Left ventricle myocardium inferior (tissue), 1 donor: Measurements from ENCODE around the gene UQCR11. TPM values are rescaled to one million over a fixed set of nuclear protein-coding genes. Genes with fewer than 3 reads are reported as not detected.

Source experiments
- DNase-seq: peaks from one replicate; pipeline ENCODE4 v3.0.0-alpha.2; 2020
- H3K27ac ChIP-seq: fragments of 200-600 bp; replicated peaks from 2 replicates; pipeline ENCODE4 v1.8.0; 2021
- H3K27me3 ChIP-seq: fragments of 200-600 bp; 2 replicates; pipeline ENCODE4 v1.8.0; 2021; ENCODE audit warnings: low read depth
- H3K36me3 ChIP-seq: fragments of 200-600 bp; 2 replicates; pipeline ENCODE4 v1.8.0; 2021
- H3K4me1 ChIP-seq: fragments of 200-600 bp; 2 replicates; pipeline ENCODE4 v1.8.0; 2021
- H3K4me3 ChIP-seq: fragments of 200-600 bp; 2 replicates; pipeline ENCODE4 v1.8.0; 2021; ENCODE audit warnings: mild to moderate bottlenecking, moderate library complexity
- H3K9me3 ChIP-seq: fragments of 200-600 bp; replicated peaks from 2 replicates; pipeline ENCODE4 v1.8.0; 2021
- intact Hi-C: fragments of 100-400 bp; cut with micrococcal nuclease; formaldehyde crosslinking; loops from one replicate; pipeline ENCODE4 v1.11.0; 2022
- total RNA-seq: library from RNA; stranded (reverse); fragmentation: NEBNext Ultra II Directional; extraction: Animal tissue kit (Norgen Biotek cat#: 25700); gene quantifications from one replicate; pipeline ENCODE4 v1.2.1, GENCODE V29; 2021
- TF ChIP-seq, protein P1 (sequence below): fragments of 200-600 bp; IDR thresholded peaks from 2 replicates; pipeline ENCODE4 v1.8.0; 2021; ENCODE audit warnings: antibody characterized with exemption, mild to moderate bottlenecking, borderline replicate concordance
- donor health status: DM: no; HTN: yes; CAD: no; lungs with severe emphysema.

Gene UQCR11
- total RNA-seq, 1 donor from 2014 or later: 942 TPM

DNA sequence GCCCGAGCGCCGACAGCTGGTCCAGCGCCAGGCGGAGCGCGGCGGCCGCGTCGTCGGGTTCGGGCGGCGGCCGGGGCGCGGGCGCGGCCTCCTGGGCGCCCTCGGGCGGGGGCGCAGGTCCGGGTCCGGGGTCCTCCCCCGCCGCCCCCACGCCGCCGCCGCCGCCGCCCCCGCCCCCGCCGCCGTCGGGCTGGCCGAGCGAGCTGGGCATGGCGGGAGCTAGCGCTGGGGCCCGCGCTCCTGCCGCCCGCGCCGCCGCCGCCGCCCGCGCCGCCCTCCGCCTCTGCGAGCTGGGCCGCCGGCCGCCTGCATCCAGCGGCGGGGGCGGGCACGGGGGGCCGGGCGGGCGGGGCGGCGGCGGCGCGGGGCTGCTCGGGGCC lies 37.4 kb downstream of the UQCR11 start:
- TF ChIP-seq, protein P1, sequence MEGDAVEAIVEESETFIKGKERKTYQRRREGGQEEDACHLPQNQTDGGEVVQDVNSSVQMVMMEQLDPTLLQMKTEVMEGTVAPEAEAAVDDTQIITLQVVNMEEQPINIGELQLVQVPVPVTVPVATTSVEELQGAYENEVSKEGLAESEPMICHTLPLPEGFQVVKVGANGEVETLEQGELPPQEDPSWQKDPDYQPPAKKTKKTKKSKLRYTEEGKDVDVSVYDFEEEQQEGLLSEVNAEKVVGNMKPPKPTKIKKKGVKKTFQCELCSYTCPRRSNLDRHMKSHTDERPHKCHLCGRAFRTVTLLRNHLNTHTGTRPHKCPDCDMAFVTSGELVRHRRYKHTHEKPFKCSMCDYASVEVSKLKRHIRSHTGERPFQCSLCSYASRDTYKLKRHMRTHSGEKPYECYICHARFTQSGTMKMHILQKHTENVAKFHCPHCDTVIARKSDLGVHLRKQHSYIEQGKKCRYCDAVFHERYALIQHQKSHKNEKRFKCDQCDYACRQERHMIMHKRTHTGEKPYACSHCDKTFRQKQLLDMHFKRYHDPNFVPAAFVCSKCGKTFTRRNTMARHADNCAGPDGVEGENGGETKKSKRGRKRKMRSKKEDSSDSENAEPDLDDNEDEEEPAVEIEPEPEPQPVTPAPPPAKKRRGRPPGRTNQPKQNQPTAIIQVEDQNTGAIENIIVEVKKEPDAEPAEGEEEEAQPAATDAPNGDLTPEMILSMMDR: no peak
- intact Hi-C loops: no loop called here
- peak overlapping the region; percentile 84 for H3K4me3 ChIP-seq

DNA sequence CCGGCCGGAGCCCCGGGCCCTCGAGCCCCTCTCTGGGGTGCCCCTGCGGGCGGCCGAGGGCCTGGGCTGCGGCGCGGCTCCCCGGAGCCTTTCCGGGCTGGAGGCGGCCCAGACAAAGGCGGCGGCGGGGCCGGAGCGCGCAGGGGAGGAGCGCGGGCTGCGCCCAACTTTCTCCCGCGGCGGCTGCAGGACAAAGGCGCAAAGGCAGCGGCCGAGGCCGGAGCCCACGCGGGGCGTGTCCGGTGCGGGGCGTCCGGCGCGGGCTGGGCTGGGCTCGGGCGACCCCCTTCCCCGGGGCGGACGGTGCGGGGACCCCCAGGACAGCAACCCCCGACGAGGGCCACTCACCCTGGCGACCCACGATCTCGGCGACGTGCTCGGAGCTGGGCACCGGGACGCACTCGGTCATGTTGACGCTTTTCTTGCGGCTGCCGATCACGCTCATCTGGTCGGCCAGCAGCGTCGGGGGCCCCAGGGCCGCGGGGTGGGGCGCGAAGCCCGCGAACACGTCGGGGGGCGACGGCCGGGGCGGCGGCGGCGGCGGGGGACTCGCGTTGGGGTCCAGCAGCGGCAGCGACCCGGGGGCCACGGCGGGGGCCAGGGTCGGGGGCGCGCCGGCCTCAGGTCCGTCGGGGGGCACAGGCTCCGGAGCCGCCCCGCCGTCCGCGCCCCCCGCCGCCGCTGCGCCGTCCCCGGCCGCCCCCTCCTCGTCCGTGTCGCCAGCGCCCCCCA lies 38.0 kb downstream of the UQCR11 start:
- TF ChIP-seq, protein P1: no peak
- DNase-seq: peak; percentile 47
- intact Hi-C loops: no loop called here

More for the DNA sequence above, 37.4 kb downstream of the UQCR11 start:
- Histone ChIP-seq H3K27ac (no peak overlapping the region), H3K4me1 (peaks cover 25% of the 10 kb centered on the region), H3K36me3 (no peaks in the 10 kb centered on the region), H3K9me3 (no peaks in the 10 kb centered on the region), H3K27me3 (no peaks in the 10 kb centered on the region)
- DNase-seq: no peak

DNA sequence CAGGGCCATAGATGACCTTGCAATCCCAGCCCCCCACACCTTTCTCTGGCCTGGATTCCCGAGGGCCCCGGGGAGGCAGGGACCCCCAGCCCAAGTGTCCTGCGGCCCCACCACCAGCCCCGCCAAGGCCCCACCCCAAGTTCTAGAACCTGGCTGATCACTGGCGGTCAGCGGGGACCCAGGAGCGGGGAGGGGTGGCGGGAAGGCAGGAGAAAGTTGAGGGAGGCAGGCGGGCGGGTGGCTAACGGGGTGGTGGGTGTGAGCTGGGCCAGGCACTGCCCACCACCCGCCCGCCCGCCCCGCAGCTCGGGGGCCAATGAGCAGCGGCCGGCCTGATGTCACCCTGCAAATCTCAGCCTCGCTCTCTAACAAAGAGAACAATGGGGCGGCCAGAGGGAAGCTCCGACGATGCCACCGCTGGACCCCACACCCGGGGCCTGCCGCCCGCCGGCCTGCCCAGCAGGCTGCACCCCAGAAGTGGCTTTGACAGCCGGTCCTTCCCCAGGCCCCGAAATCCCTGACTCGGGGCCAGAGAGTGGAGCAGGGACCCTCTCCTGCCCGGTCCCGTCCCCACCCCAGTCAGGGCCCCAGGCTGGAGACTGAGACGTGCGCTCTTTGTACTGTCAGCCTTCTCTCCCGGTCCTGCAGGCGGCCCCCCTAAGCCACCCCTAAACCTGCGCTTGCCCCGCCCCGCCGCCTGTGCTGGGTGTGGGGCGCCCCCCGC lies 38.7 kb downstream of the UQCR11 start:
- intact Hi-C loops: no loop called here
- peak; percentile 68 for DNase-seq
- no peaks in the 10 kb centered on the region for H3K36me3 ChIP-seq

More for the DNA sequence above, 38.0 kb downstream of the UQCR11 start:
- no peaks in the 10 kb centered on the region for H3K9me3 ChIP-seq
- peaks cover 25% of the 10 kb centered on the region for H3K4me1 ChIP-seq
- H3K36me3 ChIP-seq: no peaks in the 10 kb centered on the region
- H3K4me3 ChIP-seq: peak overlapping the region; percentile 84
- H3K27ac ChIP-seq: peak overlapping the region; percentile 87
- no peaks in the 10 kb centered on the region for H3K27me3 ChIP-seq

DNA sequence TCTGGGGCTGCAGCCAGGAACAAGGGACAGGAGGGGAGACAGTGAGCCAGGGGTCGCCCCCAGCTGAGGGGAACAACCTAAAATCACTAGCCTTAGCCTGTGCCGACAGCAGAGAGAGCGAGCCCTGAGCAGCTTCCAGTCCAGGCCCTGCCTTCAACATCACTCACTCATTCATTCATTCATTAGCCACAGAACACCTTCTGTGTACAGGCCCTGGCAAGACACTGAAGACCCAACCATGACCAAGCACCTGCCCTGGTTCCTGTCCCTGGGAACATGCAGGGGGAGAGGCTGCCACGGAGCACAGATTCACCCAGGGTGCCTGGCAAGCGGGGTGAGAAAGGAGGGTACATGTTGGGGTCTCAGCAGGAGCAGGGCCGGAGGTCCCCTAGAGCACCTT lies 42.0 kb downstream of the UQCR11 start:
- DNase-seq: no peak
- intact Hi-C loops: no loop called here
- no peaks in the 10 kb centered on the region for H3K27me3 ChIP-seq
- no peak overlapping the region for H3K27ac ChIP-seq
- TF ChIP-seq, protein P1: no peak
- no peaks in the 10 kb centered on the region for H3K36me3 ChIP-seq
- no peak overlapping the region for H3K4me3 ChIP-seq
- H3K4me1 ChIP-seq: peaks cover 31% of the 10 kb centered on the region
- no peaks in the 10 kb centered on the region for H3K9me3 ChIP-seq

More for the DNA sequence above, 38.7 kb downstream of the UQCR11 start:
- Histone ChIP-seq H3K9me3 (no peaks in the 10 kb centered on the region), H3K27ac (peak overlapping the region; percentile 87), H3K27me3 (no peaks in the 10 kb centered on the region), H3K4me1 (peaks cover 25% of the 10 kb centered on the region), H3K4me3 (peak overlapping the region; percentile 84)
- TF ChIP-seq, protein P1: no peak

DNA sequence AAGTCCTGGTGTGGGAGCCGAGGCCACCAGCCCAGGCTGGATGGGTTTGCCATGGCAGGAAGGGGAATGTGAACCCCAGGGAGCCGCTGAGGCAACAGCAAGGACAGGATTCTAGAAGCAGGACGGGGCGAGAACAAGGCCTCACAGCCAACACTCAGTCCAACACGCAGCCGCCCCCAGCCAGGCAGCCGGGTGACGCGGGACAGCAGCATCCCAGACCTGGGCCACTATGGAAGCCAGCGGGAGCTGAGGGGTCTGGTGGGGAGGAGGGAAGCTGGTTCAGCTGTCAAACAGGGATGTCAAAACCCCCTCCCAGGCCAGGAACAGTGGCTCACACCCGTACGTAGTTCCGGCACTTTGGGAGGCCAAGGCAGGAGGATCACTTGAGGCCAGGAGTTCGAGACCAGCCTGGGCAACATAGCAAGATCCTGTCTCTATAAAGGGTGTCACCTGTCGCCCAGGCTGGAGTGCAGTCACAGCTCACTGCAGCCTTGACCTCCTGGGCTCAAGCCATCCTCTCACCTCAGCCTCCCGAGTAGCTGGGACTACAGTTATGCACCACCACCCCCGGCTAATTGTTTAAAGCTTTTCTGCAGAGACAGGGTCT lies 43.9 kb downstream of the UQCR11 start:
- Histone ChIP-seq H3K4me1 (peaks cover 20% of the 10 kb centered on the region), H3K27me3 (no peaks in the 10 kb centered on the region), H3K36me3 (peaks cover 3% of the 10 kb centered on the region), H3K27ac (no peak overlapping the region), H3K9me3 (no peaks in the 10 kb centered on the region), H3K4me3 (no peak overlapping the region)
- TF ChIP-seq, protein P1: no peak
- intact Hi-C loops: no loop called here
- no peak for DNase-seq
